Measurements from ENCODE around the gene KCNQ5. TPM values are rescaled to one million over a fixed set of nuclear protein-coding genes. Genes with fewer than 3 reads are reported as not detected.
A peak's percentile ranks its signal among the peaks of the same experiment; 100 is the strongest.

Gene KCNQ5
- total RNA-seq, 2 experiments from 2014 or later: 5.1 to 5.5 TPM

DNA sequence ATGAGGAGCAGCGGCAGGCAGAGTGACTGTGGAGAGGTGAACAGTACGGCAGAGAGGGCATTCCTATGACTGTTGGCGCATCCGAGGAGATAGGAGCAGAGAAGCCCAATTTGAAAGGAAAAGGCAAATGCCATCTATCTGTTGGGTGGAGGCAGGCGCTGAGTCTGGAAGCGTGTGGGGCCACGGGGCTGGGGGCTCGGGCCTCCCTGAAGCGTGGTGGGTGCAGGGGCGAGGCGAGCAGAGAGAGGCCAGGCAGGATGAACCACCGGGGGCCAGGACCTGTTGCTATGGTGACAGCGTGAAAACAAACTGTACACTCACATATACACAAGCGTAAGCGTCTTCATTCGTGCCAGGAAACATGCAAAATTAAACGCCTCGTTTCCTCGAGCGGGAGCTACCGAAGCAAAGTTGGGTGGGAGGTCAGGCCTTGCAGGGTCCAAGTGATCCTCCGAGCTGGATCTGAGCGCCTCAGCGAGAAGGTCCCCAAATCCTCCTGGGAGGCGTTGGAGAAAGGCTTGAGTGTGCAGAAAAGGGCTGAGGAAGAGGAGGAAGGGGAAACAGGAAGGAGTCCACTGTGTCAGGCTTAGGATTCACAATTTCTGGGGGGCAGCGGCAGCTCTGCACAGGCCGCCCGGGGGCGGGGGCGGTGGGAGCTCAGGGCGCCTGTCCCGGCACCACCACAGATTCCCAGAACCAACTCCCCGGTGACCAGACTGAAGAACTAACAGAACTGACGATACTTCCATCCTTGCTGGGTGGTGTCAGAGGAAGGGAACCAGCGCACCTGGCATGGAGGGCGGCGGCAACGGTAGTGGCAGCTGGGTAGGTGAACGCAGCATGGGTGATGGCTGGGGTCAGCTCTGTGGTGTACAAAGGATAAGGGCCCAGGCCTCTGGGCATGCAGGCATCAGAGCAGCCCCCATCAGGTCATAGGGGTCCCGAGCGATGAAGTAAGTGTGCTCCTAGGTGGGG lies 535.2 kb downstream of the KCNQ5 start:
- ATAC-seq: no peak
- CTCF ChIA-PET: no interaction called here
- no peaks in the 10 kb centered on the region for H3K36me3 Mint-ChIP-seq (ENCODE audit: low read depth)
- POLR2A ChIA-PET: no interaction called here
- no peaks in the 10 kb centered on the region for H3K27me3 Mint-ChIP-seq
- H3K27ac Mint-ChIP-seq: no peak overlapping the region
- no peak for DNase-seq
- no peaks in the 10 kb centered on the region for H3K4me1 Mint-ChIP-seq
- intact Hi-C loops (cut with DNase I, micrococcal nuclease): no loop called here
- no peak overlapping the region for H3K4me3 Mint-ChIP-seq
- peaks cover 2% of the 10 kb centered on the region for H3K9me3 Mint-ChIP-seq (ENCODE audit: low read depth)

DNA sequence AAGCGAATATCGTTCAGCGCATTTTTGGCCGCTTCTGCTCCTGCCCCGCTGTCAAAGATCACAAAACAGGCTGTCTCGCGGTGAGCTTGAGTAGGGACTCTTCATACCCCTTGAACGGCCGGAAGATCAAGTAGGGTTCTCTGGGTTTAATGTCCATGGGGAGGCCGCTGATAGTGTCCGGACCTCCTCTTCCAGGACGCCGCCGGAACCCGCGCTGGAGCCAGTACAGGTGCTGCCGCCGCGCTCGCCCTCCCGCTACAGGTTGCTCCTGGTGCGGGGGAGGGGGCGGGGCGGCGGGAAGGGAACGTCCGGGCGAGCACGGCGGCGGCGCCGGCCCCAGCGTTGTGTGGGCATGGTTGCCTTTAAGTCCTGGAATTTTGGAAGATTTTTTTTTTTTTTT lies 536.0 kb downstream of the KCNQ5 start:
- ATAC-seq (no peak), DNase-seq (no peak)
- ChIA-PET CTCF (interaction anchor here (1.3 kb wide), 1 partner anchor 24 kb away, joined by 3 read pairs; no protein-coding TSS in a partner anchor), POLR2A (no interaction called here)
- no peaks in the 10 kb centered on the region for H3K27me3 Mint-ChIP-seq
- no peak overlapping the region for H3K27ac Mint-ChIP-seq
- no peaks in the 10 kb centered on the region for H3K36me3 Mint-ChIP-seq (ENCODE audit: low read depth)
- no peaks in the 10 kb centered on the region for H3K4me1 Mint-ChIP-seq
- no peak overlapping the region for H3K4me3 Mint-ChIP-seq
- H3K9me3 Mint-ChIP-seq (ENCODE audit: low read depth): peaks cover 2% of the 10 kb centered on the region
- intact Hi-C loops (cut with DNase I, micrococcal nuclease): no loop called here

DNA sequence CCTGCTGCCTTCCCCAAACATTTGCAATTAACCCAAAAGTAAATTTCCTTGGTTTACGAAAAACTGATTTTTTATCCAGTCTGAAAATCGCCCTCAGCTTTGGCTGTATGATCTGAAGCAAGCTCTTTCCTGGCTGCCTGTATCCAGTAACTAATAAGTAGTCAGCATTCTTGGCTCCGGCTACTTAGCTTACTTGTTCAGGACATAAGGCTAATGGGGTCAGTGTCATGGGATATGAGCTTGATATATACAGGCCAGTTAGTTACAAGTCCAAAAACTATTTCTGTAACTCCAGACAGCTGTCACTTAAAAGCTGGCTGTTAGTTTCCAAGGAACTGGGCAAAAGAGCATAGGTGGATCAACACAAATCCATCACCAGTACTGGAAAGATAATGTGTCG lies 547.2 kb downstream of the KCNQ5 start:
- H3K27ac Mint-ChIP-seq: no peak overlapping the region
- H3K27me3 Mint-ChIP-seq: no peaks in the 10 kb centered on the region
- H3K36me3 Mint-ChIP-seq (ENCODE audit: low read depth): no peaks in the 10 kb centered on the region
- ATAC-seq (no peak), DNase-seq (no peak)
- no peaks in the 10 kb centered on the region for H3K4me1 Mint-ChIP-seq
- H3K9me3 Mint-ChIP-seq (ENCODE audit: low read depth): no peaks in the 10 kb centered on the region
- H3K4me3 Mint-ChIP-seq: no peak overlapping the region
- intact Hi-C loops (cut with DNase I, micrococcal nuclease): no loop called here
- ChIA-PET POLR2A (no interaction called here), CTCF (interaction anchor here (0.6 to 0.9 kb wide), 3 partner anchors 435 to 757 kb away, joined by 3 to 4 read pairs (median 3); no protein-coding TSS in a partner anchor)

DNA sequence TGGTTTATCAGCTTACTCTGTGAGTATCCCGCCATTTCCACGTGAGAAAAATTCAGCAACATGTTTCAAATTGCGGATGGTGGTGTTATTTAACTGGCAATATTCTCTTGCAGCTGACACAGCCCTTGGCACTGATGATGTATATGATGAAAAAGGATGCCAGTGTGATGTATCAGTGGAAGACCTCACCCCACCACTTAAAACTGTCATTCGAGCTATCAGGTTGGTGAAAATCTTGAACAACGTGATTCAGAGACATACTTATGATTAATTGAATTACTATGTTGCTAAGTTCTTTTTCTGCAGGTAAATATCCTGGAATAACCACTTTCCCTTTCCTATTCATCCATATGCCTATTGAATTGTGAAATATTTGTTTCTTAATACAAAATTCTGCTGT lies 547.8 kb downstream of the KCNQ5 start:
- Mint-ChIP-seq H3K27me3 (no peaks in the 10 kb centered on the region), H3K4me3 (no peak overlapping the region), H3K4me1 (no peaks in the 10 kb centered on the region), H3K36me3 (ENCODE audit: low read depth) (no peaks in the 10 kb centered on the region), H3K27ac (no peak overlapping the region), H3K9me3 (ENCODE audit: low read depth) (no peaks in the 10 kb centered on the region)
- intact Hi-C loops (cut with DNase I, micrococcal nuclease): no loop called here
- DNase-seq: no peak
- POLR2A ChIA-PET: no interaction called here
- CTCF ChIA-PET: interaction anchor here (0.7 to 0.9 kb wide), 2 partner anchors 750 to 758 kb away, joined by 3 to 4 read pairs; no protein-coding TSS in a partner anchor
- no peak for ATAC-seq

- Mint-ChIP-seq H3K36me3 (ENCODE audit: low read depth) (no peaks in the 10 kb centered on the region), H3K27me3 (no peaks in the 10 kb centered on the region), H3K4me1 (no peaks in the 10 kb centered on the region), H3K9me3 (ENCODE audit: low read depth) (no peaks in the 10 kb centered on the region), H3K27ac (no peak overlapping the region), H3K4me3 (no peak overlapping the region)
- CTCF ChIA-PET: no interaction called here
- intact Hi-C loops (cut with DNase I, micrococcal nuclease): no loop called here
- ATAC-seq (no peak), DNase-seq (no peak)
- POLR2A ChIA-PET: no interaction called here
These were observed 552.8 kb downstream of the KCNQ5 start for GRCh38 chr6:73174646-73175045.

DNA sequence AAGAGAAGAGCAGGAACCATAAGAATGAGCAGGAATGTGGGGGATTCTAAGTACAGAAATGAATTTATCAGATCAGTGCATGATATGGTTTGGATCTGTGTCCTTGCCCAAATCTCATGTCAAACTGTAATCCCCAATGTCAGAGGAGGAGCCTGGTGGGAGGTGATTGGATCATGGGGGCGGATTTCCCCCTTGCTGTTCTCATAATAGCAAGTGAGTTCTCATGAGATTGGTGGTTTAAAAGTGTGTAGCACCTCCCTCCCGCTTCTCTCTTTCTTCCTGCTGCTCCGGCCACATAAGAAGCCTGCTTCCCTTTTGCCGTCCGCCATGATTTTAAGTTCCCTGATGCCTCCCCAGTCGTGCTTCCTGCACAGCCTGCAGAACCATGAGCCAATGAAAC lies 554.2 kb downstream of the KCNQ5 start:
- ChIA-PET CTCF (no interaction called here), POLR2A (no interaction called here)
- DNase-seq (no peak), ATAC-seq (no peak)
- Mint-ChIP-seq H3K4me3 (no peak overlapping the region), H3K4me1 (no peaks in the 10 kb centered on the region), H3K36me3 (ENCODE audit: low read depth) (no peaks in the 10 kb centered on the region), H3K27me3 (no peaks in the 10 kb centered on the region), H3K27ac (no peak overlapping the region), H3K9me3 (ENCODE audit: low read depth) (no peaks in the 10 kb centered on the region)
- intact Hi-C loops (cut with DNase I, micrococcal nuclease): no loop called here

GRCh38 chr6:73177221-73177944 lies 555.5 kb downstream of the KCNQ5 start:
- CTCF ChIA-PET: interaction anchor here (0.6 kb wide), 1 partner anchor 17 kb away, joined by 4 read pairs; no protein-coding TSS in a partner anchor
- no peak overlapping the region for H3K27ac Mint-ChIP-seq
- H3K36me3 Mint-ChIP-seq (ENCODE audit: low read depth): no peaks in the 10 kb centered on the region
- no peaks in the 10 kb centered on the region for H3K27me3 Mint-ChIP-seq
- H3K4me3 Mint-ChIP-seq: no peak overlapping the region
- ATAC-seq (no peak), DNase-seq (no peak)
- POLR2A ChIA-PET: no interaction called here
- no peaks in the 10 kb centered on the region for H3K9me3 Mint-ChIP-seq (ENCODE audit: low read depth)
- intact Hi-C loops (cut with DNase I, micrococcal nuclease): no loop called here
- H3K4me1 Mint-ChIP-seq: no peaks in the 10 kb centered on the region

- intact Hi-C loops (cut with DNase I, micrococcal nuclease): loop anchor here (2.0 kb wide), 3 partner anchors 49 to 767 kb away; no protein-coding TSS in a partner anchor
- ChIA-PET CTCF (interaction anchor here (0.7 to 1.0 kb wide), 3 partner anchors 9 to 82 kb away, joined by 3 read pairs; no protein-coding TSS in a partner anchor), POLR2A (no interaction called here)
- Mint-ChIP-seq H3K36me3 (ENCODE audit: low read depth) (no peaks in the 10 kb centered on the region), H3K4me3 (no peak overlapping the region), H3K27ac (no peak overlapping the region), H3K27me3 (no peaks in the 10 kb centered on the region), H3K9me3 (ENCODE audit: low read depth) (no peaks in the 10 kb centered on the region), H3K4me1 (no peaks in the 10 kb centered on the region)
- no peak for ATAC-seq
- DNase-seq: no peak
These were observed 558.3 kb downstream of the KCNQ5 start for GRCh38 chr6:73180076-73180738.

GRCh38 chr6:73180763-73181619 lies 559.1 kb downstream of the KCNQ5 start:
- Mint-ChIP-seq H3K27ac (no peak overlapping the region), H3K4me3 (no peak overlapping the region), H3K27me3 (no peaks in the 10 kb centered on the region), H3K36me3 (ENCODE audit: low read depth) (no peaks in the 10 kb centered on the region), H3K9me3 (ENCODE audit: low read depth) (no peaks in the 10 kb centered on the region), H3K4me1 (no peaks in the 10 kb centered on the region)
- ChIA-PET POLR2A (no interaction called here), CTCF (interaction anchor here (0.9 to 1.5 kb wide), 4 partner anchors 8 to 769 kb away, joined by 3 to 8 read pairs (median 3); no protein-coding TSS in a partner anchor)
- DNase-seq: no peak
- intact Hi-C loops (cut with DNase I, micrococcal nuclease): loop anchor here (1.0 to 2.0 kb wide), 5 partner anchors 50 to 769 kb away; no protein-coding TSS in a partner anchor
- ATAC-seq: peak; percentile 90

DNA sequence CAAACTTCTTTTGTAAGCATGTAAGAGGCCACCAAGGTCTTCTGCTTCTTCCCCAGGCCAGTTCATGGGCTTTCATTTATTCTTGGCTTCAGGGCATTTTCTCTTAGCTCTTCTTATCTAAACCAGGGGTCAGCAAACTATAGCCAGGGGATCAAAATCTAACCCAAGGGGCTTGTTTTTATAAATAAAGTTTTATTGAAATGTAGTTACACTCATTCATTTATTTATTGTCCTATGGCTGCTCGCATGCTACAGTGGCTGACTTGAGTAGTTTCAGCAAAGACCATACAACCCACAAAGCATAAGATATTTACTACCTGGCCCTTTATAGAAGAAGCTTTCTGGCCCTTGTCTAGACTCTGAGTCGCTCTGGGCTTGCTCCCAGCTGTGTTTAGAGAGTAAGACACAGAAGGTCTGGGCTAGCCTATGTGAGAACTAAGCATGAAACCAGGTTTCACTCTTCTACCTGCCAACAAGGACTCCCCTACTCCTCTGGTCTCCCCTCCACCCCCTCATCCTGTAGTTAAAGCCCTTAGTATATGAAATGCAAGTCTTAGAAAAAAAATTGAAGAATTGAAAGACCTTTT lies 560.2 kb downstream of the KCNQ5 start:
- Mint-ChIP-seq H3K4me1 (no peaks in the 10 kb centered on the region), H3K4me3 (no peak overlapping the region), H3K36me3 (ENCODE audit: low read depth) (no peaks in the 10 kb centered on the region), H3K27me3 (no peaks in the 10 kb centered on the region), H3K27ac (no peak overlapping the region), H3K9me3 (ENCODE audit: low read depth) (no peaks in the 10 kb centered on the region)
- CTCF ChIA-PET: interaction anchor here (0.6 to 1.5 kb wide), 6 partner anchors 10 to 770 kb away, joined by 3 to 8 read pairs (median 3); no protein-coding TSS in a partner anchor
- ATAC-seq: no peak
- intact Hi-C loops (cut with DNase I, micrococcal nuclease): no loop called here
- no peak for DNase-seq
- POLR2A ChIA-PET: no interaction called here
